Measurements from ENCODE around the gene APOA4. TPM values are rescaled to one million over a fixed set of nuclear protein-coding genes. Genes with fewer than 3 reads are reported as not detected.

Gene APOA4
- total and polyA plus RNA-seq, 9 of the 15 experiments (the other 6 are each of a cell fraction or from before 2014, with no cell fraction given) = 0.07 TPM; not detected in 8

- TF ChIP-seq REST (IDR thresholded peaks at IDR 0.05; ENCODE audit: borderline replicate concordance) (no peak), REST (CRISPR knock-in tag; IDR thresholded peaks at IDR 0.05; ENCODE audit: low read depth) (no peak), IRF1 (CRISPR knock-in tag; IDR thresholded peaks at IDR 0.05; ENCODE audit: borderline replicate concordance) (no peak), ZNF655 (CRISPR knock-in tag; IDR thresholded peaks at IDR 0.05) (no peak), ATF2 (CRISPR knock-in tag; IDR thresholded peaks at IDR 0.05) (no peak), CCNT2 (IDR thresholded peaks at IDR 0.05; ENCODE audit: borderline replicate concordance, extremely low read depth, insufficient read length, low read depth, low read length) (no peak), E2F1 (CRISPR knock-in tag; IDR thresholded peaks at IDR 0.05) (no peak), CSDE1 (IDR thresholded peaks at IDR 0.05) (no peak), ZNF347 (CRISPR knock-in tag; IDR thresholded peaks at IDR 0.05; ENCODE audit: low read depth) (no peak), ZBTB33 (CRISPR knock-in tag; IDR thresholded peaks at IDR 0.05) (peak; percentile 29; the same call in 1 of the 2 replicates)
These were observed 49.7 kb downstream of the APOA4 start (continued) for GRCh38 chr11:116773203-116774097.
